ENCODE results near the gene LAMC3.

The LAMC3 gene

DNA sequence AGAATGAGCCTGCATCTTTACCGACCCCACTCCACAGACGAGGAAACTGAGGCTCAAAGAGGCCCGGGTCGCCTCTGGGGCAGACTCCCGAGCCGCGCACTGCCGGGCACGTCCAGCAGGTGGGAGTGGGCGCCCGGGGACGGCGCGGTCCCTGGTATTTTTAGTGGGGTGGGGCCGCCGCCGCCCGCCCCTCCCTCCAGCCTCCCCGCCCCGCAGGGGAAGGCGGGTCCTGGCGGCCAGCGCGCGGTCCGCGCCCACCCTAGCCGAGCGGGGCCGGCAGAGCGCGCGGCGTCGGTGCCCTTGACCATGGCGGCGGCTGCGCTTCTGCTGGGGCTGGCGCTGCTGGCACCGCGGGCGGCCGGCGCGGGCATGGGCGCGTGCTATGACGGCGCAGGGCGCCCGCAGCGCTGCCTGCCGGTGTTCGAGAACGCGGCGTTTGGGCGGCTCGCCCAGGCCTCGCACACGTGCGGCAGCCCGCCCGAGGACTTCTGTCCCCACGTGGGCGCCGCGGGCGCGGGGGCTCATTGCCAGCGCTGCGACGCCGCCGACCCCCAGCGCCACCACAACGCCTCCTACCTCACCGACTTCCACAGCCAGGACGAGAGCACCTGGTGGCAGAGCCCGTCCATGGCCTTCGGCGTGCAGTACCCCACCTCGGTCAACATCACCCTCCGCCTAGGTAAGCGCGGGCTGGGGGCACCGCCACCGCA is at the start of gene LAMC3:
LAMC3 (plus strand) TSS at position 266 of the 710 bp plus-strand sequence; CDS start at position 307, 41 bp downstream.
- DNase-seq (ENCODE audit: low read depth in 2 of 2), result no peak

GRCh38 chr9:130959809-130960334 is 49.1 kb upstream of the LAMC3 start:
- no peak for DNase-seq (ENCODE audit: low read depth in 2 of 2)

DNA sequence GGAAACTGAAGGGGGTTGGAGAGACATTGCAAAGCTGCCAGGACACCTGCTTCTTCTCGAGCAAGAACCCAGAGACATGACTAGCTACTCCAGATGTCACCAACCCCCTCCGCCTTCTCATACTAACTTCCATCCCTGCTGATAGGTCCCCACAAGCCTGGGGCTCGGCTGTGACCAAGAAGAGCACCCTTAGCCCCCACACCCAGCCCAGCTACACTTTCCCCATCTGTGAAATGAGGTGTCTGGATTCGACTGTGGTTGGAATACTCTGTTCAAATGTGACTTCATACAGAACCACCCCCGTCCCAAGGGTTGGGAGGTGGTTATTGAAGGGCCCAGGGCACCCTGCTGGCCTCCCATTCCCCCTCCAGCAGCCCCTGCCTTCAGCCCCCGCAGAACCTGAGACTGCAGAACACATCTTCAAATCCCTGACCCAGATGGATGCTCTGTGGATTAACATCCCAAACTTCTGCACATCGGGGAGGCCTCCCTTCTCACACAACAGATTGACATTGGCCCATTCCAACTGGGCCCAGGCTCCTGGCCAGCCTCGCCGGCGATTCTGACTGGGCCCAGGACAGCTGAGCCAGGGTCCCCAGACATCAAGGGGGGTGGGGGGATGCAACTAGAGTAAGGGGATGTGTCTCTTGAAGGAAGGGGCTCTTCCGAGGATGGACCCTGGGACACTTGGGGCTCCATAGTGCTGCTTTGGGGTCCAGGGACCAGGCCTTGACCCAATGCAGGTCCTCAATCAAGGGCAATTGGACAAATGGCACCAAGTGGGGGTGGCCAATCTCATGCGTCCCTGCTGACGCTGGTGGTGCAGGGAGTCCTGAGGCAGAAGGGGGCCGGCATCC is 48.2 kb upstream of the LAMC3 start:
- no peak for DNase-seq (ENCODE audit: low read depth in 2 of 2)

DNA sequence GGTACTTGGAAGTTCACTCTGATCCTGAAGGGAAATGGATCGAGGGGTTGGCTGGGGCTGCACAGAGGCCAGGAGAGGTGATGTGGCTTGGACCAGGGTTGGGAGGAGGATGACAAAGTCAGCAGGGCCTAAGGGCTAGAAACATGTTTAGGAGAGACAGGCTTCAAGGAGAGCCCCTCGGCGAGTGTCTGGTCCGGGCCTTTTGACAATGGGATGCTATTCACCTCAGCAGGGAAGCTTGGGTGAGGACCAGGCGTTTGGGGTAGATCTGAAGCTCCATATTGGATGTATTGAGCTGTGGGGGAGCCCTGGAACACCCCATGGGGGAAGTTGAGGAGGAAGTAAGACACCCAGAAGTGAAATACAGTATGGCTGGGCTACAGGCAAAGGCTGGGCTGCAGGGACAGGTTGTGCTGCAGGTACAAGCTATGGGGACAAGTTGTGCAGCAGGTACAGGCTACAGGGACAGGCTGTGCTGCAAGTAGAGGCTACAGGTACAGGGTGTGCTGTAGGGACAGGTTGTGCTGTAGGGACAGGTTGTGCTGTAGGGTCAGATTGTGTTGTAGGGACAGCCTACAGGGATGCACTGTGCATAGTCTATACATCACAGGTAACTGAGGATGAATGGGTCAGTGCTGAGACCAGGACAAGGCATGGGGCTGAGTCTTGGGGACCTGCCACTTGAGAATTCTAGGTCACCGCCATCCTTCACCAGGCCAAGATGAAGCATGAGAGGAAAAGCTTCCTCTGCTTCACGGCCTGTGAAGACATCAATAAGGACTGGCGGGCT is 47.3 kb upstream of the LAMC3 start:
- DNase-seq (ENCODE audit: low read depth in 2 of 2), result no peak

- no peak for DNase-seq (ENCODE audit: low read depth in 2 of 2)
Measured at GRCh38 chr9:130962418-130963316, 46.3 kb upstream of the LAMC3 start.

GRCh38 chr9:130963337-130963908 is 45.6 kb upstream of the LAMC3 start:
- no peak for DNase-seq (ENCODE audit: low read depth in 2 of 2)

DNA sequence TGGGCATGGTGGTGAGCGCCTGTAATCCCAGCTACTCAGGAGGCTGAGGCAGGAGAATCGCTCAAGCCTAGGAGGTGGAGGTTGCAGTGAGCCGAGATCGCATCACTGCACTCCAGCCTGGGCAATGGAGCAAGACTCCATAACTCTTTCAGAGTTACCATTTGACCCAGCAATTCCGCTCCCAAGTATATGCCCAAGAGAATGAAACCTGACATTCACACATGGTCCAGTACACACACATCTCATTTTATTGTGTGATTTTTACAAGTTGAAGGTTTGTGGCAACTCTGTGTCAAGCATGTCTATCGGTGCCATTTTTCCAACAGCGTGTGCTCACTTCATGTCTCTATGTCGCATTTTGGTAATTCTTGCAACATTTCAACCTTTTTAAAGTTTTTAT is 45.1 kb upstream of the LAMC3 start:
- no peak for DNase-seq (ENCODE audit: low read depth in 2 of 2)

- no peak for DNase-seq (ENCODE audit: low read depth in 2 of 2)
Measured at GRCh38 chr9:130965680-130966079, 43.3 kb upstream of the LAMC3 start.

GRCh38 chr9:130970052-130970451 is 38.9 kb upstream of the LAMC3 start:
- DNase-seq (ENCODE audit: low read depth in 2 of 2), result no peak

DNA sequence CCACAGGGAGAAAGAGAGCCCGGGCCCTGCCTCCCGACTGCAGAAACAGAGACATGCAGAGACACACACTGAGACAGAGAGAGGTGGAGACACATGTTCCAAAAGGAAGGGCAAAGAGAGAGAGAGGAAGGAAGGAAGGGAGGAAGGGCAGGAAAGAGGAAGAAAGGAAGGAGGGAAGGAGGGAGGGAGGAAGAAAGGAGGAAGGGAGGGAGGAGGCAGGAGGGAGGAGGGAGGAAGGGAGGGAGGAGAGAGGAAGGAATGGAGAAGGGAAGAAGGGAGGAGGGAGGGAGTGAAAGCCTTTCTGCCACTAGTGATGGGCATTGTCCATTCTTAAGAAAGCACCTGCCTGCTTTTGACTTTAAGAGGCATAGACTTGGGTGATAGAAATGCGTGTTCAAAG is 38.1 kb upstream of the LAMC3 start:
- DNase-seq (ENCODE audit: low read depth in 2 of 2), result no peak

- DNase-seq (ENCODE audit: low read depth in 2 of 2), result no peak
Measured at GRCh38 chr9:130971294-130971849, 37.6 kb upstream of the LAMC3 start.

GRCh38 chr9:130972277-130972956 is 36.6 kb upstream of the LAMC3 start:
- no peak for DNase-seq (ENCODE audit: low read depth in 2 of 2)

GRCh38 chr9:130972957-130973685 is 35.9 kb upstream of the LAMC3 start:
- DNase-seq (ENCODE audit: low read depth in 2 of 2), result no peak

- DNase-seq (ENCODE audit: low read depth in 2 of 2), result no peak
Measured at GRCh38 chr9:130973686-130974281, 35.2 kb upstream of the LAMC3 start.

GRCh38 chr9:130974697-130975096 is 34.3 kb upstream of the LAMC3 start:
- DNase-seq (ENCODE audit: low read depth in 2 of 2), result no peak

DNA sequence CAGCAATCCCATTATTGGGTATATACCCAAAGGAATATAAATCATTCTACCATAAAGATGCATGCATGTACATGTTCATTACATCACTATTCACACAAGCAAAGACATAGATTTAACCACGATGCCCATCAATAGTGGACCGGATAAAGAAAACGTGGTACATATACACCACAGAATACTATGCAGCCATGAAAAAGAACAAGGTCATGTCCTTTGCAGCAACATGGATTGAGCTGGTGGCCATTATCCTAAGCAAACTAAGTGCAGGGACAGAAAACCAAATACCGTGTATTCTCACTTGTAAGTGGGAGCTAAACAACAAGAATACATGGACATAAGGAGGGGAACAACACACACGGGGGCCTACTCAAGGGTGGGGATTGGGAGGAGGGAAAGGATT is 33.8 kb upstream of the LAMC3 start:
- no peak for DNase-seq (ENCODE audit: low read depth in 2 of 2)

GRCh38 chr9:130975932-130976841 is 32.8 kb upstream of the LAMC3 start:
- no peak for DNase-seq (ENCODE audit: low read depth in 2 of 2)

GRCh38 chr9:130977811-130978221 is 31.2 kb upstream of the LAMC3 start:
- no peak for DNase-seq (ENCODE audit: low read depth in 2 of 2)
